ENCODE data around the gene OAF. TPM values are rescaled to one million over a fixed set of nuclear protein-coding genes. Genes with fewer than 3 reads are reported as not detected.

OAF gene
- total RNA-seq, 1 experiment from 2014 or later: 97.1 TPM

GRCh38 chr11:120226242-120226641, 15.4 kb downstream of the OAF start:
- H3K9ac ChIP-seq (ENCODE audit: low read length): no peak overlapping the region
- no peak for TF ChIP-seq EZH2 (IDR thresholded peaks at IDR 0.05; ENCODE audit: low read length, unreplicated experiment)
- no peak for TF ChIP-seq EZH2phosphoT487 (IDR thresholded peaks at IDR 0.05; ENCODE audit: borderline replicate concordance, low read length)
- TF ChIP-seq CTCF (conservative IDR thresholded peaks at IDR 0.05; ENCODE audit: low read depth, low read length): no peak
- H3K4me2 ChIP-seq (ENCODE audit: low read length): no peak overlapping the region
- no peak overlapping the region for H2AFZ ChIP-seq (ENCODE audit: low read length)
- ChIA-PET CTCF (no interaction called here), POLR2A (ENCODE audit: unreplicated experiment) (no interaction called here)
- H3F3A ChIP-seq (ENCODE audit: low read length, unreplicated experiment): no peaks in the 10 kb centered on the region
- H3K27me3 ChIP-seq (ENCODE audit: low read length): no peaks in the 10 kb centered on the region
- DNase-seq (no peak), ATAC-seq (no peak)
- no peaks in the 10 kb centered on the region for H3K36me3 ChIP-seq (ENCODE audit: low read depth, low read length)
- no peak overlapping the region for H3K27ac ChIP-seq (ENCODE audit: low read length)
- H3K4me3 ChIP-seq (ENCODE audit: low read length): no peak overlapping the region
- intact Hi-C loops (cut with micrococcal nuclease): no loop called here
- H3K9me2 ChIP-seq (replicated peaks; ENCODE audit: low read length): no peaks in the 10 kb centered on the region
- no peaks in the 10 kb centered on the region for H3K9me3 ChIP-seq (ENCODE audit: low read length)
- 0 out of 2 replicates have a peak, but pooled peaks cover under 1% of the 10 kb centered on the region for H3K4me1 ChIP-seq (ENCODE audit: insufficient read depth, low read length)
- no peaks in the 10 kb centered on the region for H3K79me2 ChIP-seq (ENCODE audit: low read length)
- BruUV-seq (replicated peaks): no TSS peak
- no peaks in the 10 kb centered on the region for H4K20me1 ChIP-seq (ENCODE audit: low read length)

- no peaks in the 10 kb centered on the region for H3K36me3 ChIP-seq (ENCODE audit: low read depth, low read length)
- no TSS peak for BruUV-seq (replicated peaks)
- H3K4me3 ChIP-seq (ENCODE audit: low read length): no peak overlapping the region
- H2AFZ ChIP-seq (ENCODE audit: low read length): no peak overlapping the region
- no peaks in the 10 kb centered on the region for H3F3A ChIP-seq (ENCODE audit: low read length, unreplicated experiment)
- no peaks in the 10 kb centered on the region for H3K9me2 ChIP-seq (replicated peaks; ENCODE audit: low read length)
- no peak overlapping the region for H3K4me2 ChIP-seq (ENCODE audit: low read length)
- ATAC-seq (no peak), DNase-seq (no peak)
- no peaks in the 10 kb centered on the region for H4K20me1 ChIP-seq (ENCODE audit: low read length)
- no peaks in the 10 kb centered on the region for H3K9me3 ChIP-seq (ENCODE audit: low read length)
- H3K27ac ChIP-seq (ENCODE audit: low read length): no peak overlapping the region
- CTCF ChIA-PET: no interaction called here
- intact Hi-C loops (cut with micrococcal nuclease): no loop called here
- H3K79me2 ChIP-seq (ENCODE audit: low read length): no peaks in the 10 kb centered on the region
- POLR2A ChIA-PET (ENCODE audit: unreplicated experiment): no interaction called here
- no peaks in the 10 kb centered on the region for H3K4me1 ChIP-seq (ENCODE audit: insufficient read depth, low read length)
- TF ChIP-seq CTCF (conservative IDR thresholded peaks at IDR 0.05; ENCODE audit: low read depth, low read length) (no peak), EZH2 (IDR thresholded peaks at IDR 0.05; ENCODE audit: low read length, unreplicated experiment) (no peak), EZH2phosphoT487 (IDR thresholded peaks at IDR 0.05; ENCODE audit: borderline replicate concordance, low read length) (no peak)
- no peaks in the 10 kb centered on the region for H3K27me3 ChIP-seq (ENCODE audit: low read length)
- no peak overlapping the region for H3K9ac ChIP-seq (ENCODE audit: low read length)
Observed at GRCh38 chr11:120226714-120227113, 15.9 kb downstream of the OAF start.

- ChIA-PET POLR2A (ENCODE audit: unreplicated experiment) (no interaction called here), CTCF (no interaction called here)
- Histone ChIP-seq H3K9me2 (replicated peaks; ENCODE audit: low read length) (no peaks in the 10 kb centered on the region), H3K4me3 (ENCODE audit: low read length) (no peak overlapping the region), H3K27me3 (ENCODE audit: low read length) (no peaks in the 10 kb centered on the region), H3K27ac (ENCODE audit: low read length) (no peak overlapping the region), H3K79me2 (ENCODE audit: low read length) (no peaks in the 10 kb centered on the region), H3K9ac (ENCODE audit: low read length) (no peak overlapping the region), H3F3A (ENCODE audit: low read length, unreplicated experiment) (no peaks in the 10 kb centered on the region), H2AFZ (ENCODE audit: low read length) (no peak overlapping the region), H3K36me3 (ENCODE audit: low read depth, low read length) (no peaks in the 10 kb centered on the region), H3K9me3 (ENCODE audit: low read length) (no peaks in the 10 kb centered on the region), H3K4me2 (ENCODE audit: low read length) (no peak overlapping the region), H4K20me1 (ENCODE audit: low read length) (no peaks in the 10 kb centered on the region), H3K4me1 (ENCODE audit: insufficient read depth, low read length) (no peaks in the 10 kb centered on the region)
- no peak for ATAC-seq
- DNase-seq: no peak
- TF ChIP-seq EZH2phosphoT487 (IDR thresholded peaks at IDR 0.05; ENCODE audit: borderline replicate concordance, low read length) (no peak), EZH2 (IDR thresholded peaks at IDR 0.05; ENCODE audit: low read length, unreplicated experiment) (no peak)
- BruUV-seq (replicated peaks): no TSS peak
- intact Hi-C loops (cut with micrococcal nuclease): no loop called here
Observed at GRCh38 chr11:120227228-120227852, 16.5 kb downstream of the OAF start.
